ENCODE measurements around the gene TAPT1. TPM values are rescaled to one million over a fixed set of nuclear protein-coding genes. Genes with fewer than 3 reads are reported as not detected.

TAPT1 gene
- polyA plus RNA-seq, 1 donor from 2014 or later: 34.2 TPM

DNA sequence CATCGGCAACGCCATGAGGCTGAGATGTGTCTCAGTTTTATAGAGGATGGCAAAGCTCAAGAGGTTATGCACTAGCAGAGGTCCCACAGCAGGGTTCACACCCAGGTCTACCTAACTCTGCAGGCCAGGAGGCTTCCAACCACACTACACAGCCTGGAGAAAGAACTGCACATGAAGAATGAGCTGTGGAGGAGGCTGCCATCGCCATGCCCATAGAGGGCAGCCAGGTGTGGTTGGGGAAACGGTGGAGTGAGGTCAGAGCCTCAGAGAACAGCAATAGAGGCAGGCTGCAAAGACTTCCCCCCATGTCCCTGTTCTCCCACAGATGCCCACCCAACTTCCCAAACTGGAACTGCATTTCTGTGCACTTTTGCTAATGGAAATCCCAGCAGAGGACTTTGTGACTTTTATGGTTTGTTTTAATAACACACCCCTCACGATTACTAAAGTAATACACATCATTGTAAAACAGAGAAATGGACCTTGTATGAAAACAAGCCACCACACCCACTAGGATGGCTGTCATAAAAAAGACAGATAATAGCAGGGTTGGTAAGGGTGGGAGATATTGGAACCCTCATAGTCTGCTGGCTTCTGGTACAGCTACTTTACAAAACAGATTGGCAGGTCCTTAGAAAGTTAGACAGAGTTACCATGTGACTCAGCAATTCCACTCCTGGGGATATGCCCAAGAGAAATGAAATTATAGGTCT lies 83.5 kb downstream of the TAPT1 start:
- TF ChIP-seq SMC3 (conservative IDR thresholded peaks at IDR 0.05; ENCODE audit: poor library complexity) (no peak), RAD21 (conservative IDR thresholded peaks at IDR 0.05) (no peak), POLR2AphosphoS5 (IDR thresholded peaks at IDR 0.05) (no peak), TAF1 (IDR thresholded peaks at IDR 0.05; ENCODE audit: low read depth) (no peak), EP300 (conservative IDR thresholded peaks at IDR 0.05; ENCODE audit: poor library complexity, severe bottlenecking) (no peak), MXI1 (conservative IDR thresholded peaks at IDR 0.05; ENCODE audit: poor library complexity, severe bottlenecking) (no peak), EZH2 (IDR thresholded peaks at IDR 0.05; ENCODE audit: borderline replicate concordance, insufficient read depth, low read length, poor library complexity, severe bottlenecking) (no peak)
- TF ChIP-seq, protein P1, sequence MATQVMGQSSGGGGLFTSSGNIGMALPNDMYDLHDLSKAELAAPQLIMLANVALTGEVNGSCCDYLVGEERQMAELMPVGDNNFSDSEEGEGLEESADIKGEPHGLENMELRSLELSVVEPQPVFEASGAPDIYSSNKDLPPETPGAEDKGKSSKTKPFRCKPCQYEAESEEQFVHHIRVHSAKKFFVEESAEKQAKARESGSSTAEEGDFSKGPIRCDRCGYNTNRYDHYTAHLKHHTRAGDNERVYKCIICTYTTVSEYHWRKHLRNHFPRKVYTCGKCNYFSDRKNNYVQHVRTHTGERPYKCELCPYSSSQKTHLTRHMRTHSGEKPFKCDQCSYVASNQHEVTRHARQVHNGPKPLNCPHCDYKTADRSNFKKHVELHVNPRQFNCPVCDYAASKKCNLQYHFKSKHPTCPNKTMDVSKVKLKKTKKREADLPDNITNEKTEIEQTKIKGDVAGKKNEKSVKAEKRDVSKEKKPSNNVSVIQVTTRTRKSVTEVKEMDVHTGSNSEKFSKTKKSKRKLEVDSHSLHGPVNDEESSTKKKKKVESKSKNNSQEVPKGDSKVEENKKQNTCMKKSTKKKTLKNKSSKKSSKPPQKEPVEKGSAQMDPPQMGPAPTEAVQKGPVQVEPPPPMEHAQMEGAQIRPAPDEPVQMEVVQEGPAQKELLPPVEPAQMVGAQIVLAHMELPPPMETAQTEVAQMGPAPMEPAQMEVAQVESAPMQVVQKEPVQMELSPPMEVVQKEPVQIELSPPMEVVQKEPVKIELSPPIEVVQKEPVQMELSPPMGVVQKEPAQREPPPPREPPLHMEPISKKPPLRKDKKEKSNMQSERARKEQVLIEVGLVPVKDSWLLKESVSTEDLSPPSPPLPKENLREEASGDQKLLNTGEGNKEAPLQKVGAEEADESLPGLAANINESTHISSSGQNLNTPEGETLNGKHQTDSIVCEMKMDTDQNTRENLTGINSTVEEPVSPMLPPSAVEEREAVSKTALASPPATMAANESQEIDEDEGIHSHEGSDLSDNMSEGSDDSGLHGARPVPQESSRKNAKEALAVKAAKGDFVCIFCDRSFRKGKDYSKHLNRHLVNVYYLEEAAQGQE (IDR thresholded peaks at IDR 0.05; ENCODE audit: borderline replicate concordance): no peak
- TF ChIP-seq, protein P2, sequence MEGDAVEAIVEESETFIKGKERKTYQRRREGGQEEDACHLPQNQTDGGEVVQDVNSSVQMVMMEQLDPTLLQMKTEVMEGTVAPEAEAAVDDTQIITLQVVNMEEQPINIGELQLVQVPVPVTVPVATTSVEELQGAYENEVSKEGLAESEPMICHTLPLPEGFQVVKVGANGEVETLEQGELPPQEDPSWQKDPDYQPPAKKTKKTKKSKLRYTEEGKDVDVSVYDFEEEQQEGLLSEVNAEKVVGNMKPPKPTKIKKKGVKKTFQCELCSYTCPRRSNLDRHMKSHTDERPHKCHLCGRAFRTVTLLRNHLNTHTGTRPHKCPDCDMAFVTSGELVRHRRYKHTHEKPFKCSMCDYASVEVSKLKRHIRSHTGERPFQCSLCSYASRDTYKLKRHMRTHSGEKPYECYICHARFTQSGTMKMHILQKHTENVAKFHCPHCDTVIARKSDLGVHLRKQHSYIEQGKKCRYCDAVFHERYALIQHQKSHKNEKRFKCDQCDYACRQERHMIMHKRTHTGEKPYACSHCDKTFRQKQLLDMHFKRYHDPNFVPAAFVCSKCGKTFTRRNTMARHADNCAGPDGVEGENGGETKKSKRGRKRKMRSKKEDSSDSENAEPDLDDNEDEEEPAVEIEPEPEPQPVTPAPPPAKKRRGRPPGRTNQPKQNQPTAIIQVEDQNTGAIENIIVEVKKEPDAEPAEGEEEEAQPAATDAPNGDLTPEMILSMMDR (IDR thresholded peaks at IDR 0.05; ENCODE audit: poor library complexity, severe bottlenecking): no peak
- Histone ChIP-seq H3K4me3 (ENCODE audit: low read length) (no peak overlapping the region), H3K36me3 (ENCODE audit: insufficient read depth, low read length) (no peaks in the 10 kb centered on the region), H3K27me3 (ENCODE audit: insufficient read depth, low read depth, low read length) (no peaks in the 10 kb centered on the region), H2AFZ (ENCODE audit: low read depth, low read length) (no peak overlapping the region), H4K20me1 (ENCODE audit: insufficient read depth) (no peaks in the 10 kb centered on the region), H3K4me2 (ENCODE audit: low read length) (no peak overlapping the region), H3K79me2 (replicated peaks; ENCODE audit: insufficient read depth, low read length) (no peaks in the 10 kb centered on the region), H3K27ac (ENCODE audit: low read length) (no peak overlapping the region), H3K9ac (ENCODE audit: low read length) (no peak overlapping the region), H3F3A (ENCODE audit: insufficient read depth, low read length, poor library complexity, severe bottlenecking) (no peaks in the 10 kb centered on the region), H3K9me2 (ENCODE audit: insufficient read depth, low read length) (no peaks in the 10 kb centered on the region), H3K9me3 (ENCODE audit: low read length) (no peaks in the 10 kb centered on the region)

DNA sequence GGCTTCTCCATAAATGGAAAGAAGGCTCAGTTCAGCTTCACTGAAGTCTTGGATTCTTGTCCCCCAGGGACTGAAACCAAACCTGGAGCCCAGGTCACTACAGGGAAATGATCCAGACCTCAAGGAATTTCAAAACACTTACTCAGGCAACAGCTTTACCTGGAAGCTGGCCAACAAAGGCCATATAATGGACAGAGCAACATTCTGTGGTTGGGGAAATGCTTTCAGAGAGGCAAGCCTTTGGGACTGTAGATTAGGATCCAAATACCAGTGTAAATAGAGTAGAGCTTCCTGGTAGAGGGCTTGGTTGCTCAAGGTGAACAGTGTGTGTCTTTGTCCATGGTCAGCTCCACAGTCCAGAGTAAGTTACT lies 85.4 kb downstream of the TAPT1 start:
- H3K27ac ChIP-seq (ENCODE audit: low read length): no peak overlapping the region
- no peak overlapping the region for H2AFZ ChIP-seq (ENCODE audit: low read depth, low read length)
- H3K27me3 ChIP-seq (ENCODE audit: insufficient read depth, low read depth, low read length): no peaks in the 10 kb centered on the region
- H3K4me2 ChIP-seq (ENCODE audit: low read length): no peak overlapping the region
- no peaks in the 10 kb centered on the region for H3K79me2 ChIP-seq (replicated peaks; ENCODE audit: insufficient read depth, low read length)
- no peaks in the 10 kb centered on the region for H3K36me3 ChIP-seq (ENCODE audit: insufficient read depth, low read length)
- TF ChIP-seq POLR2AphosphoS5 (IDR thresholded peaks at IDR 0.05) (no peak), SMC3 (conservative IDR thresholded peaks at IDR 0.05; ENCODE audit: poor library complexity) (no peak), TAF1 (IDR thresholded peaks at IDR 0.05; ENCODE audit: low read depth) (no peak), EP300 (conservative IDR thresholded peaks at IDR 0.05; ENCODE audit: poor library complexity, severe bottlenecking) (no peak), RAD21 (conservative IDR thresholded peaks at IDR 0.05) (no peak), EZH2 (IDR thresholded peaks at IDR 0.05; ENCODE audit: borderline replicate concordance, insufficient read depth, low read length, poor library complexity, severe bottlenecking) (no peak), MXI1 (conservative IDR thresholded peaks at IDR 0.05; ENCODE audit: poor library complexity, severe bottlenecking) (no peak)
- TF ChIP-seq, protein P2 (IDR thresholded peaks at IDR 0.05; ENCODE audit: poor library complexity, severe bottlenecking): no peak
- TF ChIP-seq, protein P1 (IDR thresholded peaks at IDR 0.05; ENCODE audit: borderline replicate concordance): no peak
- H3K9me2 ChIP-seq (ENCODE audit: insufficient read depth, low read length): no peaks in the 10 kb centered on the region
- no peak overlapping the region for H3K9ac ChIP-seq (ENCODE audit: low read length)
- H3K4me3 ChIP-seq (ENCODE audit: low read length): no peak overlapping the region
- H4K20me1 ChIP-seq (ENCODE audit: insufficient read depth): no peaks in the 10 kb centered on the region
- H3F3A ChIP-seq (ENCODE audit: insufficient read depth, low read length, poor library complexity, severe bottlenecking): no peaks in the 10 kb centered on the region
- H3K9me3 ChIP-seq (ENCODE audit: low read length): no peaks in the 10 kb centered on the region
